Tibial artery (tissue), 4 donors: Measurements from ENCODE around the gene H3-3A.

Experiments used
- DNase-seq, 2 donors: peaks; one replicate each; pipeline ENCODE4 v3.0.0-alpha.2; 2019
- H3K27ac ChIP-seq, 2 donors: fragments of 200-600 bp; sonication (generic) in 1 of 2; 1 replicate in 1 of 2; 2 replicates in 1 of 2; pipeline ENCODE4 v1.5.1; 2018 to 2019; ENCODE audit warnings: mild to moderate bottlenecking in 1 of 2
- H3K27me3 ChIP-seq, 2 donors: fragments of 200-600 bp; sonication (generic) in 1 of 2; one replicate each; pipeline versions ENCODE4 v1.5.1 to v1.6.0; 2016 to 2019
- H3K36me3 ChIP-seq, 3 donors: fragments of 200-600 bp; sonication (generic) in 2 of 3; one replicate each; pipeline ENCODE4 v1.5.1; 2016 to 2019; ENCODE audit warnings: mild to moderate bottlenecking in 2 of 3
- H3K4me1 ChIP-seq, 4 donors: fragments of 200-600 bp; sonication (generic) in 2 of 4; 1 replicate in 3 of 4; 2 replicates in 1 of 4; pipeline ENCODE4 v1.5.1; 2016 to 2019
- H3K4me3 ChIP-seq, 2 donors: fragments of 200-600 bp; sonication (generic) in 1 of 2; 1 replicate in 1 of 2; 2 replicates in 1 of 2; pipeline ENCODE4 v1.5.1; 2018 to 2019; ENCODE audit warnings: mild to moderate bottlenecking in 2 of 2
- H3K9me3 ChIP-seq, 3 donors: fragments of 200-600 bp; sonication (generic) in 1 of 3; one replicate each; pipeline ENCODE4 v1.5.1; 2016 to 2019
- CTCF ChIP-seq, 2 experiments: fragments of 200-600 bp in 1 of 2; fragments of 450-650 bp in 1 of 2; IDR thresholded peaks; one replicate each; pipeline ENCODE4 v1.5.1; 2017 to 2019; ENCODE audit warnings: antibody characterized with exemption in 2 of 2, mild to moderate bottlenecking in 1 of 2, moderate library complexity in 1 of 2
- intact Hi-C: fragments of 100-400 bp; cut with DNase I; formaldehyde crosslinking; loops from one replicate; pipeline ENCODE4 v1.15.0; 2023; ENCODE audit warnings: low total_unique reads

The H3-3A gene

GRCh38 chr1:226044514-226045101 lies 17.9 kb upstream of the H3-3A start:
- no peaks in the 10 kb centered on the region for H3K4me1 ChIP-seq
- no peak for DNase-seq
- intact Hi-C loops: no loop called here
- no peaks in the 10 kb centered on the region for H3K9me3 ChIP-seq
- no peak overlapping the region for H3K4me3 ChIP-seq
- no peaks in the 10 kb centered on the region for H3K27me3 ChIP-seq
- H3K36me3 ChIP-seq: no peaks in the 10 kb centered on the region
- no peak for TF ChIP-seq CTCF (IDR thresholded peaks at IDR 0.05)
- no peak overlapping the region for H3K27ac ChIP-seq

- H3K4me3 ChIP-seq: no peak overlapping the region
- H3K9me3 ChIP-seq: no peaks in the 10 kb centered on the region
- H3K27me3 ChIP-seq: no peaks in the 10 kb centered on the region
- intact Hi-C loops: no loop called here
- DNase-seq: no peak
- no peaks in the 10 kb centered on the region for H3K36me3 ChIP-seq
- no peak for TF ChIP-seq CTCF (IDR thresholded peaks at IDR 0.05)
- H3K27ac ChIP-seq: no peak overlapping the region
- H3K4me1 ChIP-seq: no peaks in the 10 kb centered on the region
Measured at GRCh38 chr1:226046240-226046639, 16.3 kb upstream of the H3-3A start.

GRCh38 chr1:226047495-226047894 lies 15.0 kb upstream of the H3-3A start:
- Histone ChIP-seq H3K27me3 (no peaks in the 10 kb centered on the region), H3K9me3 (no peaks in the 10 kb centered on the region), H3K27ac (no peak overlapping the region), H3K4me1 (no peaks in the 10 kb centered on the region), H3K4me3 (no peak overlapping the region), H3K36me3 (no peaks in the 10 kb centered on the region)
- intact Hi-C loops: no loop called here
- DNase-seq: no peak
- no peak for TF ChIP-seq CTCF (IDR thresholded peaks at IDR 0.05)

GRCh38 chr1:226048886-226049285 lies 13.6 kb upstream of the H3-3A start:
- Histone ChIP-seq H3K9me3 (no peaks in the 10 kb centered on the region), H3K27ac (no peak overlapping the region), H3K4me1 (no peaks in the 10 kb centered on the region), H3K27me3 (no peaks in the 10 kb centered on the region), H3K4me3 (no peak overlapping the region), H3K36me3 (peaks cover 0 to 8% (median 0%) of the 10 kb centered on the region in 3 donors)
- TF ChIP-seq CTCF (IDR thresholded peaks at IDR 0.05): no peak
- no peak for DNase-seq
- intact Hi-C loops: no loop called here

- Histone ChIP-seq H3K27me3 (no peaks in the 10 kb centered on the region), H3K9me3 (no peaks in the 10 kb centered on the region), H3K4me1 (no peaks in the 10 kb centered on the region), H3K36me3 (peaks cover 0 to 17% (median 0%) of the 10 kb centered on the region in 3 donors), H3K4me3 (no peak overlapping the region), H3K27ac (no peak overlapping the region)
- TF ChIP-seq CTCF (IDR thresholded peaks at IDR 0.05): no peak
- intact Hi-C loops: no loop called here
- no peak for DNase-seq
Measured at GRCh38 chr1:226050133-226050532, 12.4 kb upstream of the H3-3A start.

GRCh38 chr1:226051365-226051764 lies 11.2 kb upstream of the H3-3A start:
- H3K27me3 ChIP-seq: no peaks in the 10 kb centered on the region
- no peaks in the 10 kb centered on the region for H3K4me1 ChIP-seq
- H3K4me3 ChIP-seq: no peak overlapping the region
- DNase-seq: no peak
- no peak overlapping the region for H3K27ac ChIP-seq
- intact Hi-C loops: no loop called here
- H3K9me3 ChIP-seq: no peaks in the 10 kb centered on the region
- H3K36me3 ChIP-seq: peaks cover 0 to 17% (median 0%) of the 10 kb centered on the region in 3 donors
- TF ChIP-seq CTCF (IDR thresholded peaks at IDR 0.05): no peak
